Glutamatergic neuron (in vitro differentiated cells): ENCODE data around the gene SDCCAG8. TPM values are rescaled to one million over a fixed set of nuclear protein-coding genes. Genes with fewer than 3 reads are reported as not detected.
A peak's percentile ranks its signal among the peaks of the same experiment; 100 is the strongest.

Source experiments
- DNase-seq: peaks from one replicate; pipeline ENCODE4 v3.0.0; 2022
- H3K27ac Mint-ChIP-seq: one replicate; pipeline ENCODE4 v1.8.0; 2020; ENCODE audit warnings: mild to moderate bottlenecking, mixed read lengths, inconsistent platforms; ENCODE audit not compliant: unreplicated experiment
- H3K27me3 Mint-ChIP-seq: one replicate; pipeline ENCODE4 v1.8.0; 2020; ENCODE audit warnings: mild to moderate bottlenecking, moderate library complexity, mixed read lengths, inconsistent platforms; ENCODE audit not compliant: unreplicated experiment
- H3K36me3 Mint-ChIP-seq: one replicate; pipeline ENCODE4 v1.8.0; 2020; ENCODE audit warnings: mild to moderate bottlenecking, mixed read lengths, inconsistent platforms; ENCODE audit not compliant: unreplicated experiment
- H3K4me1 Mint-ChIP-seq: one replicate; pipeline ENCODE4 v1.8.0; 2020; ENCODE audit warnings: mild to moderate bottlenecking, low read depth, mixed read lengths, inconsistent platforms; ENCODE audit not compliant: unreplicated experiment
- H3K4me3 Mint-ChIP-seq: one replicate; pipeline ENCODE4 v1.8.0; 2020; ENCODE audit warnings: mild to moderate bottlenecking, mixed read lengths, inconsistent platforms; ENCODE audit not compliant: unreplicated experiment
- H3K9me3 Mint-ChIP-seq: one replicate; pipeline ENCODE4 v1.8.0; 2020; ENCODE audit warnings: mild to moderate bottlenecking, moderate library complexity, mixed read lengths, inconsistent platforms; ENCODE audit not compliant: unreplicated experiment
- total RNA-seq: library from RNA; stranded (reverse); fragmentation: NEBNext Ultra II Directional; extraction: Animal tissue kit (Norgen Biotek cat#: 25700); gene quantifications from one replicate; pipeline ENCODE4 v1.2.1, GENCODE V29; 2021; ENCODE audit not compliant: unreplicated experiment
- TF ChIP-seq, protein P1 (sequence below): fragments of 200-600 bp; sonication (generic); IDR thresholded peaks from one replicate; pipeline ENCODE4 v1.5.0; 2021; ENCODE audit not compliant: partially characterized antibody, unreplicated experiment

SDCCAG8 gene
- total RNA-seq, 1 donor from 2014 or later: 52.8 TPM

GRCh38 chr1:243393096-243393495 lies 137.3 kb downstream of the SDCCAG8 start:
- Mint-ChIP-seq H3K36me3 (no peaks in the 10 kb centered on the region), H3K9me3 (no peaks in the 10 kb centered on the region), H3K4me3 (no peak overlapping the region), H3K27me3 (peaks cover 2% of the 10 kb centered on the region), H3K27ac (peak overlapping the region; percentile 56), H3K4me1 (peaks cover 36% of the 10 kb centered on the region)
- TF ChIP-seq, protein P1, sequence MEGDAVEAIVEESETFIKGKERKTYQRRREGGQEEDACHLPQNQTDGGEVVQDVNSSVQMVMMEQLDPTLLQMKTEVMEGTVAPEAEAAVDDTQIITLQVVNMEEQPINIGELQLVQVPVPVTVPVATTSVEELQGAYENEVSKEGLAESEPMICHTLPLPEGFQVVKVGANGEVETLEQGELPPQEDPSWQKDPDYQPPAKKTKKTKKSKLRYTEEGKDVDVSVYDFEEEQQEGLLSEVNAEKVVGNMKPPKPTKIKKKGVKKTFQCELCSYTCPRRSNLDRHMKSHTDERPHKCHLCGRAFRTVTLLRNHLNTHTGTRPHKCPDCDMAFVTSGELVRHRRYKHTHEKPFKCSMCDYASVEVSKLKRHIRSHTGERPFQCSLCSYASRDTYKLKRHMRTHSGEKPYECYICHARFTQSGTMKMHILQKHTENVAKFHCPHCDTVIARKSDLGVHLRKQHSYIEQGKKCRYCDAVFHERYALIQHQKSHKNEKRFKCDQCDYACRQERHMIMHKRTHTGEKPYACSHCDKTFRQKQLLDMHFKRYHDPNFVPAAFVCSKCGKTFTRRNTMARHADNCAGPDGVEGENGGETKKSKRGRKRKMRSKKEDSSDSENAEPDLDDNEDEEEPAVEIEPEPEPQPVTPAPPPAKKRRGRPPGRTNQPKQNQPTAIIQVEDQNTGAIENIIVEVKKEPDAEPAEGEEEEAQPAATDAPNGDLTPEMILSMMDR: no peak
- DNase-seq: peak; percentile 17

DNA sequence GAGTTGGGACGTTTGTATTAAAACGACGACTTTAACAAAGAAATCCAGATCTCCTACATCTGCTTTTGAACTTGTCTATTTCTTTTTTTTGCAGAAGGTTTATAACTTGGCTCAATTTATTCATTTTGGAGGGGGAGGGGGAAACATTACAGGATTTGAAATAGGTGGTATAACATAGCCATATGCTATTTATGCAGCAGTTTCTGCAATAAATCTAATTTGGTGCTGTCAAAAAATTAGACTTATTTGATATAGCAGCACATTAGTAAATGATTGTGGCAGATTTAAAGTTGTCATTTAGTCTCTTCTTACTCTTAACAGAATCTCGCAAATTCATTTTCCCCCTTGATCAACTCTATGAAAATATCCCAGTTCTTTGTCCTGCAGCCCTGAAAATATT lies 138.2 kb downstream of the SDCCAG8 start:
- peaks cover 36% of the 10 kb centered on the region for H3K4me1 Mint-ChIP-seq
- H3K9me3 Mint-ChIP-seq: no peaks in the 10 kb centered on the region
- peaks cover 2% of the 10 kb centered on the region for H3K27me3 Mint-ChIP-seq
- no peaks in the 10 kb centered on the region for H3K36me3 Mint-ChIP-seq
- H3K27ac Mint-ChIP-seq: no peak overlapping the region
- H3K4me3 Mint-ChIP-seq: no peak overlapping the region
- DNase-seq: no peak
- TF ChIP-seq, protein P1: no peak

DNA sequence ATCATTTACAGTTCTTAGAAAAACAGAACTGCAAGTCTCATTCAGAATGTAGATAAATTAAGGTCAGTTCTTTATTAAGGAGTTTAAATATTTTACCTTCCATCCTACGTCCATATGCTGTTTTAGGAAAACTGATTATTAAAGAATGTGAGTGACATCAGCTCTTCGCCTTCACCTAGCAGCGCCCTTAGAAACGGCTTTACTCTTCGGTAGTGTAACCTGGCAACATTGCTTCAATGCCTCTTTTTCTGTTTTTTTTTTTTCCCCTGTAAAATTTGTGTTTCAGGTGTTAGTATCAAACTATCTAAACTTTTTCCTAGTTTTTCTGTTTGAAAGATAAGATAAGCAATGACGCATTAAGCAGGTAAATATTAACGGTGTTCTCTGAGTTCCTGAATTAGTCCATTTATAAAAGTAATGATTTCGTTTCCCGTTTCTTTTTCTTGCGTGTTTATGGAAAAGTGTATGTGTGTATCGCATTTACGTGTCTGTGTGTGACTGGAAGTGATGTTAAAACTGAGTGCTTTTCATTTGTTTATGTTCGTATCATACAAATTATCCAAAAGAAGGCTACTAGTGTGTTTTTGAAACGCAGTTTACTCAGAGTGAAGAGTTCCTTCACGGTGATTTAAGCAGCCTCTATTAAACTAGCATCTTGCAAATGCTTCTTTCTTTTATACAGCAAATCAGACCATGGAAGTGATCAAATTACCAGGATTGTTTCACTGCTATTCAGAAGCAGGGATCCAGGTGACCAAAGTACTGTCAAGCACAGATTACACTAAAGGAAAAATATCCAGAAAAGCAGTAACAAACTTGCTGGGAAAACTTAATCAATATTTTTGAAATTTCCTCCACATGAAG lies 139.0 kb downstream of the SDCCAG8 start:
- Mint-ChIP-seq H3K9me3 (no peaks in the 10 kb centered on the region), H3K4me3 (no peak overlapping the region), H3K27ac (no peak overlapping the region), H3K4me1 (peaks cover 36% of the 10 kb centered on the region), H3K36me3 (no peaks in the 10 kb centered on the region), H3K27me3 (peaks cover 2% of the 10 kb centered on the region)
- no peak for DNase-seq
- TF ChIP-seq, protein P1: no peak

GRCh38 chr1:243396424-243396823 lies 140.6 kb downstream of the SDCCAG8 start:
- H3K4me3 Mint-ChIP-seq: no peak overlapping the region
- no peaks in the 10 kb centered on the region for H3K36me3 Mint-ChIP-seq
- peaks cover 31% of the 10 kb centered on the region for H3K4me1 Mint-ChIP-seq
- H3K9me3 Mint-ChIP-seq: no peaks in the 10 kb centered on the region
- TF ChIP-seq, protein P1: no peak
- no peak for DNase-seq
- no peaks in the 10 kb centered on the region for H3K27me3 Mint-ChIP-seq
- peak overlapping the region; percentile 5 for H3K27ac Mint-ChIP-seq

GRCh38 chr1:243396876-243397275 lies 141.0 kb downstream of the SDCCAG8 start:
- H3K27ac Mint-ChIP-seq: peak overlapping the region; percentile 5
- no peaks in the 10 kb centered on the region for H3K36me3 Mint-ChIP-seq
- H3K4me3 Mint-ChIP-seq: no peak overlapping the region
- H3K4me1 Mint-ChIP-seq: peaks cover 31% of the 10 kb centered on the region
- DNase-seq: no peak
- H3K9me3 Mint-ChIP-seq: no peaks in the 10 kb centered on the region
- H3K27me3 Mint-ChIP-seq: no peaks in the 10 kb centered on the region
- TF ChIP-seq, protein P1: no peak
